Fibroblast of skin of abdomen (primary cell): ENCODE results near the gene FGFR3.

ENCODE experiments used
- DNase-seq: peaks from one replicate; pipeline ENCODE4 v3.0.0-alpha.2; 2013

The FGFR3 gene

DNA sequence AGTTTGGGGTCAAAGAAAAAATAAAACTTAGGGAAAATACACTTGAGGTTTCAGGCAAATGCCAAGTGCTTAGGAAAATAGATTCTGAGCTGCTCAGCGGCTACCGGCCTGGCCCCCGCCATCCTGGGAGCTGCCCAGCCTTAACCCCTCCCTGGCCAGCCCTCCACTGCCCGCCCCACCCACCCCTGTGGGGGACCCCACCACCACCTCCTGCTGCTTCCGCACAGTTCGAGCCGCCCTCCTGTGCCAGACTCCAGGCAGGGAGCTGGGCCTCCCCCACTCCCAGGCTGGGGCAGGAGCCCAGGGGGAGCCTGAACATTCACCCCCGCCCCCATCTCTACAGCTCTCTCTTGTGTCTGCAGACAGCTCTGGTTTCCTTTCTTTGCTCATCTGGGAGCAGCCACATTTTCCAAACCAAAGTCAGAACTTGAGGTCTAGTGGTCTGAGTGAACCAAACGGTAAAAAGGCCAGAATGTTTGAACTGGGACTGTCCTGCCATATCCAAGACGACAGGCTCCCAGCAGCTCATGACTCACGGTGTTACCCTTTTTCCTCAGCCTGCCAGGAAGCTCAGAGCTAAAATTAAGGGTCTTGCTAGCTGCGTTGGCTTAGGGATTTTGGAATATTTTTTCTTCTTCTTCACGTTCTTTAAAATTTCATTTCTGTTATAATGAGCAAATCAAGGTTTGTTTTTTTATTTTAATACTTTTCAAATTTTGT, 4.7 kb upstream of the FGFR3 start:
- no peak for DNase-seq

- no peak for DNase-seq
Observed at GRCh38 chr4:1789552-1789951, 3.5 kb upstream of the FGFR3 start.

DNA sequence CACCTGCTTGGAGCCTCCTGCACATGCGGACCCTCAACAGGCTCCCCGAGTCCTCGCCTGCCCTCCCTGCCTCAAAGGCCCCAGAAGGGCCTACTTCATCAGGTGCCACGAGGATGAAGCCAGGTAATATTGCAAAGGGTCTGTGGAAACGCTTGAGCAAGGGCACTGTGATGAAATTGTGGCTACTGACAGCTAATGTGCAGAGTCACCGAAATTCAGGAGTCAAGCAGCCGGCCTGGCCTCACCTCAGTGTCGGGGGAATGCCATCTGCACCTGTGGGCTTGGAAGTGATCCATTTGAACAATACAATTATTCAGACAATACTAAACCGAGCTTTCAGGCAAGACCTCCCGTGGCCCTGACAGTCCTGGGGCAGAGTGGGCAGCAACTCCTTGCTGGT, 3.1 kb upstream of the FGFR3 start:
- no peak for DNase-seq

GRCh38 chr4:1792158-1792831, 798 bp upstream of the FGFR3 start:
- no peak for DNase-seq

GRCh38 chr4:1793496-1793840, 375 bp downstream of the FGFR3 start:
- no peak for DNase-seq

- no peak for DNase-seq
Observed at GRCh38 chr4:1793940-1794808, 1.1 kb downstream of the FGFR3 start.

- DNase-seq, result no peak
Observed at GRCh38 chr4:1794809-1795298, 1.8 kb downstream of the FGFR3 start.

- DNase-seq, result no peak
Observed at GRCh38 chr4:1795299-1796195, 2.5 kb downstream of the FGFR3 start.

DNA sequence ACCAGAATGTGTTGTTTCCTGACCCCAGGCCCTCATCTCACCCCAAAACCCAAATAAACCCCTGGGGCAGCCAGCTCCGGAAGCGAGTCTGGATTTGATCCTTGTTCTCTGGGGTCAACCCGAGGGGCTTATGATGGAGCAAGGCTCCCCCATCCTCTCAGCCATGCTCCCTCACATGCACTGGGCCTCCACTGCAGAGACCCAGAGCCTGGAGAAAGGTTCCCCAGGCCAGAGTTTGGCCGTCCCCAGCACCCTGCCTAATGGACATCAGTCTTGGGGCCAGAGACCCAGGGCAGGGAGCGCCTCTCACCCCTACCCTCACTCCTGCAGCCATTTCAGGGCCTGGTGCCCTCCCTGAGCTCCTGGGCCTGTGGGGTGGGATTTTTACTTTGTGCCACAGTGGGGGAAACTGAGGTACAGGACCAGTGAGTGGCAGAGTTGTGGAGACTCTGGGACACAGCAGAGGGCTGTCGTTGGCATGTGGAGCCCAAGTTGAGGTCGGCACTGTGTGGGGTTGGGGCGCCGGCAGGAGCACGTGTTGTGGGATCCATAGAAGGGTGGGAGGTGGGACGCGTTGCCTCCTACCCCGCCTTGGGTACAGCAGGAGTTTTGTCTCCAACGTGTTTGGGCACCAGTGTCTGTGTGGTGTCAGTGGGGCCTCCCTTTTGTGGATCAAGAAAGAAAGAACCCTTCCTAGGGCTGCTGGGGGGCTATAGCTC, 3.6 kb downstream of the FGFR3 start:
- DNase-seq, result no peak

GRCh38 chr4:1797298-1797860, 4.3 kb downstream of the FGFR3 start:
- DNase-seq, result no peak

- no peak for DNase-seq
Observed at GRCh38 chr4:1797861-1798579, 4.9 kb downstream of the FGFR3 start.

- no peak for DNase-seq
Observed at GRCh38 chr4:1798580-1799386, 5.7 kb downstream of the FGFR3 start.

DNA sequence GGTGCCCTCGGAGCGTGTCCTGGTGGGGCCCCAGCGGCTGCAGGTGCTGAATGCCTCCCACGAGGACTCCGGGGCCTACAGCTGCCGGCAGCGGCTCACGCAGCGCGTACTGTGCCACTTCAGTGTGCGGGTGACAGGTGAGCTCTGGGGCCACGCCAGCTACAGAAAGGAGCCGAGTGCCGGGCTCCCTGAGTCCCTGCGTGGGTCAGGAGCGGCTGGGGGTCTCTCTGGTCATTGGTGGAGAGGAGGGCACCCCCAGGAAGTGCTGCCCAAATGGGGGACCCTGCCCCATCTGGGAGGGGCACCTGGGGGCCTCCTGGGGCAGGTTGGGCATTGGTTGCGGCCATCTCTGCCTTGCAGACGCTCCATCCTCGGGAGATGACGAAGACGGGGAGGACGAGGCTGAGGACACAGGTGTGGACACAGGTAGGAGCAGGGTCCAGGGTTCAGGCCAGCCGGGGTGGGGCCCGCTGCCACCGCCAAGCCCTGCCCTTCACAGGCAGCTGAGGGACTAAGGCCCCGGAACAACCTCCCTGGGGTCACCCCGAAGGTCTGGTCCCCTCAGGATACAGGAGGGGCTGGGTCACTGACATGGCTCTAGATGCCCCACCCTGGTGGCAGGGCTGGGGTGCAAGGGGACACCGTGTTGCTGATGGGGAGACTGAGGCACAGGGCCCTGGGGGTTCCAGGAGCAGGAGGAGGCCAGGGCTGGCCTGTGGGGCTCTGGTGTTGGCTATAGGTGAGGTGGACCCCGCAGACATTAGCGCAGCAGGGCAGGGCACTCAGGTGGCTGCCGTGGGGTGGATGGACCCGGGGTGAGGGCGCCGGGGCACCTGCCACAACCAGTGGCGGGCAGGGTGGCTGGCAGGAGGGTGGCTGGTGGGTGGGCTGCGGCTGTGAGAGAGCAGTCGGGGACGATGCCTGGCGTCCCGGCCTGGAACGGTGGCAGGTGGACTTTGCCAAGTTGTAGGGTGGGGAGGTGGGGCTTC, 6.6 kb downstream of the FGFR3 start:
- DNase-seq, result no peak

- DNase-seq, result no peak
Observed at GRCh38 chr4:1800805-1801204, 7.7 kb downstream of the FGFR3 start.

GRCh38 chr4:1801286-1801958, 8.3 kb downstream of the FGFR3 start:
- no peak for DNase-seq

DNA sequence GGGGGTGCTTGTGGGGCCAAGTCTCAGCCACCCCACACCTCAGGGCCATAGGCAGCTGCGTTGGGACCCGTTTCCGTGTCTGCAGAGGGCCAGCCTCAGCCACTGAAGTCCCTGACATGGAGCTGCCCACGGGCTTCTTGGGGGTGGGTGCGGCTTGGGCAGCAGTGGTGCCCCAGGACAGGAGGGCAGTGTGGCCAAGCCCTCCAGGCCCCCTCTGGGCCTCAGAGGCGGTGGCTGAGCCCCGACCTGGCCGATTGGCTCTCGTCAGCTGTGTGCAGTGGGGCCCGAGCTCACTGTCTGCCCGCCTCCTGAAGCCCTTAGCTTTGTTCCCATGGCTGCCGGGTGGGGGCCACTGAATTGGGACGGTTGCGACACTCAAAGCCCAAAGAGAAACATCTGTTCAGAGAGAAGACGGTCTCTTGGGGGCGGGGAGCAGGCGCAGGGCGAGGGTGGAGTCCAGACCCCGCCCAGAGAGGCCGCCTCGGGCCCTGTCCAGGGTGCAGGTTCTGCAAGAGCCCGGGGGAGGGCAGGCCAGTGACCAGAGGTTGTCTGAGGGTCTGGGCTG, 9.1 kb downstream of the FGFR3 start:
- DNase-seq, result no peak
